BJ (cell line): Measurements from ENCODE around the gene ENTPD3. TPM values are rescaled to one million over a fixed set of nuclear protein-coding genes. Genes with fewer than 3 reads are reported as not detected.

Experiments used
- CTCF ChIA-PET: fragments of 350-600 bp; formaldehyde crosslinking; extraction: SDS; loops from one replicate; lab custom pipeline; 2021; ENCODE audit warnings: antibody characterized with exemption, inconsistent platforms; lab: Yijun Ruan, JAX
- POLR2A ChIA-PET: fragments of 300-600 bp; sonication (Branson Sonifier 250); formaldehyde crosslinking; extraction: SDS; loops from one replicate; lab custom pipeline; 2021; ENCODE audit warnings: antibody characterized with exemption; lab: Charles Lee
- DNase-seq: peaks from one replicate; pipeline ENCODE4 v3.0.0-alpha.2; 2011; ENCODE audit warnings: low read depth
- H3K27me3 ChIP-seq: 2 replicates; pipeline ENCODE4 v1.6.0; 2011; ENCODE audit warnings: low read length; ENCODE audit not compliant: control insufficient read depth, insufficient read depth
- H3K36me3 ChIP-seq: 2 replicates; pipeline ENCODE4 v1.5.1; 2011; ENCODE audit warnings: low read length; ENCODE audit not compliant: control insufficient read depth, insufficient read depth
- H3K4me3 ChIP-seq: 2 replicates; pipeline ENCODE4 v1.5.1; 2011; ENCODE audit warnings: low read depth, mild to moderate bottlenecking, control low read depth, low read length
- polyA plus RNA-seq: library from polyadenylated mRNA; depleted of rRNA; stranded (reverse); fragments of >200 nt; gene quantifications from 2 replicates; pipeline ENCODE4 v1.2.3, GENCODE V29; 2011
- TF ChIP-seq, protein P1 (sequence below): IDR thresholded peaks from 2 replicates; pipeline ENCODE4 v1.5.1; 2011; ENCODE audit warnings: low read depth, mild to moderate bottlenecking, control low read depth, inconsistent platforms, low read length, moderate library complexity; ENCODE audit not compliant: insufficient read depth

ENTPD3 gene
- polyA plus RNA-seq, 1 experiment: not detected

DNA sequence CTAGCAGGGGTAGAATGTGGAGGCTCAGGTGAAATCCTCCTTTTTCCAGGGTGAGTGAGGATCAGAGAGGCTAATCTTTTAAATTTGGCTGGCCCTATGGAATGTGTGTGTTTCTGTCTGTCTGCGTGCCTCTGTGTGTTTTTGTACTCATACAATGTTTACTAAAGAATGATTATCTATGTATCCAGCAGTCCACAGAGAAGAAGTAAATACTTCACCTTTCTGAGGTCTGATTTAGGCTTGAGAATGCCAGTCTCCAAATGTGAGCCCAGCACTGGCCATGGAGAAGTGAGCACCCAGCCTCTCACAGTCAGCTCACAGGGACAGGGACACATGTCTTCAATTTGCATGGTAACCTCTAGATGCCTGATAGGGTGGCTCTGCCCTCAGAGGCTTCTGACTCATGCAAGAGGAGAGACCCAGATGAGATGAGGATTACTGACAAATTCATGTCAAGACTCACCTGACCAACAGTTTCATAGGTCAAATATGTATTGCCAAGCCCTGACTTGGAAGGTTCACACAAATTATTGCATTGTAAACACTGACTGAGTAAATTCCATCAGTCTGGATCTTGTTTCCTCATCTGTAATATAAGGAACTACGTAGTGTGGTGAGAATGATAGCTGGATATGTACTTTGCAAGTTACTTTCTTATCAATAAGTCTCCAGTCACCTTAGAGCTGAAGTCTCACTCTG, 31.0 kb downstream of the ENTPD3 start:
- Histone ChIP-seq H3K27me3 (no peaks in the 10 kb centered on the region), H3K36me3 (no peaks in the 10 kb centered on the region), H3K4me3 (no peak overlapping the region)
- ChIA-PET CTCF (no interaction called here), POLR2A (no interaction called here)
- DNase-seq: no peak
- TF ChIP-seq, protein P1, sequence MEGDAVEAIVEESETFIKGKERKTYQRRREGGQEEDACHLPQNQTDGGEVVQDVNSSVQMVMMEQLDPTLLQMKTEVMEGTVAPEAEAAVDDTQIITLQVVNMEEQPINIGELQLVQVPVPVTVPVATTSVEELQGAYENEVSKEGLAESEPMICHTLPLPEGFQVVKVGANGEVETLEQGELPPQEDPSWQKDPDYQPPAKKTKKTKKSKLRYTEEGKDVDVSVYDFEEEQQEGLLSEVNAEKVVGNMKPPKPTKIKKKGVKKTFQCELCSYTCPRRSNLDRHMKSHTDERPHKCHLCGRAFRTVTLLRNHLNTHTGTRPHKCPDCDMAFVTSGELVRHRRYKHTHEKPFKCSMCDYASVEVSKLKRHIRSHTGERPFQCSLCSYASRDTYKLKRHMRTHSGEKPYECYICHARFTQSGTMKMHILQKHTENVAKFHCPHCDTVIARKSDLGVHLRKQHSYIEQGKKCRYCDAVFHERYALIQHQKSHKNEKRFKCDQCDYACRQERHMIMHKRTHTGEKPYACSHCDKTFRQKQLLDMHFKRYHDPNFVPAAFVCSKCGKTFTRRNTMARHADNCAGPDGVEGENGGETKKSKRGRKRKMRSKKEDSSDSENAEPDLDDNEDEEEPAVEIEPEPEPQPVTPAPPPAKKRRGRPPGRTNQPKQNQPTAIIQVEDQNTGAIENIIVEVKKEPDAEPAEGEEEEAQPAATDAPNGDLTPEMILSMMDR: no peak

- Histone ChIP-seq H3K27me3 (no peaks in the 10 kb centered on the region), H3K36me3 (no peaks in the 10 kb centered on the region), H3K4me3 (no peak overlapping the region)
- TF ChIP-seq, protein P1: no peak
- POLR2A ChIA-PET: no interaction called here
- DNase-seq: no peak
- CTCF ChIA-PET: no interaction called here
Measured at GRCh38 chr3:40422861-40423260, 35.9 kb downstream of the ENTPD3 start.

- H3K36me3 ChIP-seq: no peaks in the 10 kb centered on the region
- H3K27me3 ChIP-seq: no peaks in the 10 kb centered on the region
- H3K4me3 ChIP-seq: no peak overlapping the region
- no peak for DNase-seq
- TF ChIP-seq, protein P1: no peak
- CTCF ChIA-PET: no interaction called here
- POLR2A ChIA-PET: no interaction called here
Measured at GRCh38 chr3:40427045-40427669, 40.2 kb downstream of the ENTPD3 start.

- H3K36me3 ChIP-seq: no peaks in the 10 kb centered on the region
- no peak for DNase-seq
- no peak overlapping the region for H3K4me3 ChIP-seq
- ChIA-PET POLR2A (no interaction called here), CTCF (no interaction called here)
- H3K27me3 ChIP-seq: no peaks in the 10 kb centered on the region
- TF ChIP-seq, protein P1: no peak
Measured at GRCh38 chr3:40432793-40433192, 45.8 kb downstream of the ENTPD3 start.

GRCh38 chr3:40437889-40438288, 50.9 kb downstream of the ENTPD3 start:
- Histone ChIP-seq H3K27me3 (no peaks in the 10 kb centered on the region), H3K4me3 (no peak overlapping the region), H3K36me3 (no peaks in the 10 kb centered on the region)
- POLR2A ChIA-PET: no interaction called here
- TF ChIP-seq, protein P1: no peak
- no peak for DNase-seq
- CTCF ChIA-PET: no interaction called here
